SU-DHL-6 (cell line): ENCODE results near the gene CHCHD5.

ENCODE experiments used
- EZH2phosphoT487 ChIP-seq: fragments of 200-600 bp; sonication (generic), shearing (Covaris generic); conservative IDR thresholded peaks from 2 replicates; pipeline ENCODE4 v1.6.1; 2018; ENCODE audit warnings: mild to moderate bottlenecking, antibody characterized with exemption, low read length, moderate library complexity, mixed read lengths
- TF ChIP-seq, protein P1 (sequence below): fragments of 200-600 bp; sonication (generic); IDR thresholded peaks from one replicate; pipeline ENCODE4 v1.5.1; 2017; ENCODE audit warnings: antibody characterized with exemption, mild to moderate bottlenecking, low read length, moderate library complexity; ENCODE audit not compliant: insufficient read depth, poor library complexity, severe bottlenecking

DNA sequence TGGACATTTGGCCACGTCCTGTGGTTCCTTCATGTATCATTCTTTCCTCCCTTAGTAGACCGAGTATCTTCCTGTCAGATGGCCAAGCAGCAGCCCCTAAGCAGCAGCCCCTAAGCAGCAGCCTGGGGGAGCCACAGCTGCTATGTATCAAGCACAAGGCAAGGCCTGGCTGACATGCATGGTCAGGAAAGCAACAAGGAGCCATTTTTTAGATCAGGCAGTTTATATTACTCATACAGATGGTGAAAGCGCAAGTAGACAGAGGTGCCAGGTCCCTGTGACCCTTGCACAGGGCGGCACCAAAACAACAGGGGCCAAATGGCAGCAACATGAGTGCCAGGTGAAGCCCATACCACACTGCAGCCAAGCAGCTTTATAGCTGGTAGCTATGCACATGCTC is 22.1 kb downstream of the CHCHD5 start:
- TF ChIP-seq, protein P1, sequence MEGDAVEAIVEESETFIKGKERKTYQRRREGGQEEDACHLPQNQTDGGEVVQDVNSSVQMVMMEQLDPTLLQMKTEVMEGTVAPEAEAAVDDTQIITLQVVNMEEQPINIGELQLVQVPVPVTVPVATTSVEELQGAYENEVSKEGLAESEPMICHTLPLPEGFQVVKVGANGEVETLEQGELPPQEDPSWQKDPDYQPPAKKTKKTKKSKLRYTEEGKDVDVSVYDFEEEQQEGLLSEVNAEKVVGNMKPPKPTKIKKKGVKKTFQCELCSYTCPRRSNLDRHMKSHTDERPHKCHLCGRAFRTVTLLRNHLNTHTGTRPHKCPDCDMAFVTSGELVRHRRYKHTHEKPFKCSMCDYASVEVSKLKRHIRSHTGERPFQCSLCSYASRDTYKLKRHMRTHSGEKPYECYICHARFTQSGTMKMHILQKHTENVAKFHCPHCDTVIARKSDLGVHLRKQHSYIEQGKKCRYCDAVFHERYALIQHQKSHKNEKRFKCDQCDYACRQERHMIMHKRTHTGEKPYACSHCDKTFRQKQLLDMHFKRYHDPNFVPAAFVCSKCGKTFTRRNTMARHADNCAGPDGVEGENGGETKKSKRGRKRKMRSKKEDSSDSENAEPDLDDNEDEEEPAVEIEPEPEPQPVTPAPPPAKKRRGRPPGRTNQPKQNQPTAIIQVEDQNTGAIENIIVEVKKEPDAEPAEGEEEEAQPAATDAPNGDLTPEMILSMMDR = no peak
- TF ChIP-seq EZH2phosphoT487 = no peak
